Putamen (tissue), 1 donor: ENCODE measurements around the gene CCL20.
"Not testable (repeated sequence)": the region's sequence is repeated elsewhere in the genome, so short reads cannot be mapped to it uniquely, and the experiment has no call there.

ENCODE experiments used
- DNase-seq: peaks from one replicate; pipeline ENCODE4 v3.0.0-alpha.2; 2016; ENCODE audit warnings: low spot score

Gene CCL20

DNA sequence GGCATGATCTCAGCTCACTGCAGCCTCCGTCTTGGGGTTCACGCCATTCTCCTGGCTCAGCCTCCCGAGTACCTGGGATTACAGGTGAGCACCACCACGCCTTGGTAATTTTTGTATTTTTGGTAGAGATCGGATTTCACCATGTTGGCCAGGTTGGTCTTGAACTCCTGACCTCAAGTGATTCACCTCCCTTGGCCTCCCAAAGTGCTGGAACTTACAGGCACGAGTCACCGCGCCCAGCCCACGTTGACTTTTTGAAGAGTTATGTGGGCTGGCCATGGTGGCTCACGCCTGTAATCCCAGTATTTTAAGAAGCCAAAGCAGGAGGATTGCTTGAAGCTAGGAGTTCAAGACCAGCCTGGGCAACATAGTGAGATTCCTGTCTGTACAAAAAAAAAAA, 20.8 kb downstream of the CCL20 start:
- no peak for DNase-seq

- no peak for DNase-seq
Observed at GRCh38 chr2:227834916-227835650, 21.4 kb downstream of the CCL20 start.

GRCh38 chr2:227839339-227840129, 25.9 kb downstream of the CCL20 start:
- DNase-seq = not testable (repeated sequence)

DNA sequence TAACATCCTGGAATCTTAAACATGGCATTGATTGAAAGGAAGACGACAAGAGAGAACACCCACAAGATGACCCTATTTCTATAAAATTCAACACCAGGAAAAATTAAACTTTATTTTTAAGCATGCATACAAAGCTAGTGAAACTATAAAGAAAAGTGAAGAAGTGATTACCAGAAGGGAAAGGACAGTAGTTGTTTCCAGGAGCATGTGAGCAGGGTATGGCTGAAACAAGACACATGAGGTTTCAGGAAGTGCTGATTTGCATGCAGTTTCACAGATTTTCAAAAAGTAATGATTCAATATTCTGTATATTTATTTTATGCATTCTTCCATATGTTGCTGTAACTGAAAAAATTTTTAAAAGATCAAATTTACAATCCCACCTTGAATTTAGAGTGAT, 33.2 kb downstream of the CCL20 start:
- DNase-seq = no peak

GRCh38 chr2:227848146-227848545, 34.5 kb downstream of the CCL20 start:
- DNase-seq = no peak

DNA sequence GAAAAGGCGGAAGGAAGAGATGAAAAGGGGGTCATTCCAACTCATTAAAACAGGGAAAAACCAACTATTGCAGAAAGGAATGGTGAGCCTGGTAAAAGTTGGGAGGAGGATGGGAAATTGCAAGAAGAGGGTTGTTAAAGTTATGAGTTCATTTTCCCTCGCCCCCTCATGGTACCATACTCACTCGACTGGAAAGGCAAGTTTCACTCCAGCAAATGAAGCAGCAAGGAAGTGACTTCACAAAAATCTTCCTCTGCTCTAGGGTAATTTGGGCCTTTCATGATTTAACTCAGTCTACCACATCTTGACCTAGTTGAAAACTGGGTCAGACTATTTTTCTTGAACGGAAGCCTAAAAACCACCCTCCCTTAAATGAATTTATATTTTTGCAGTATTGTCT, 34.9 kb downstream of the CCL20 start:
- DNase-seq = no peak

GRCh38 chr2:227849906-227850305, 36.3 kb downstream of the CCL20 start:
- DNase-seq = no peak

- DNase-seq = no peak
Observed at GRCh38 chr2:227853204-227853629, 39.6 kb downstream of the CCL20 start.

DNA sequence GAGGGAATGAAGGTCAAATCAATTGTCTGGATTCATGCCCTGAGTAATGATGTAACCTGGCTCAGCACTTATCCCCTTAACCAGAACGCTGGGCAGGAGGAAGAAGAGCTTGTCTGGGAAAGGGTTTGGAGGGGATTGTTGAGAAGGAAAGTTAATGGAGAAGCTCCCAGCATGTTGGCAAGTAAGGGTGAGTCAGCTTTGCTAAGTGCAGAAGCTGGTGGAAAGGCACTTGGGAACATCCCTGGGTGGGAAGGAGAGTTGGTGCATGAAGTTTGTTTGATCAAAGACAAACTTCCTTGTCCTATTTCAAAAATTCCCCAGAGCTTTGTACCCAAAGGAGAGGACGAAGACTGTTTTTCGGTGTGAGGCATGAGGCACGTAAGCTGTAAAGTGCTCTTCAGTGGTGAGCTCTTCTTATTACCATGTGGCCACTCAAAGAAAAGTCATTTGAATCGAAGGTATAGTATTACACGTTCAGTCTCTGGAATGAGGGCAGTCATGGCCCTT, 40.2 kb downstream of the CCL20 start:
- DNase-seq = no peak

DNA sequence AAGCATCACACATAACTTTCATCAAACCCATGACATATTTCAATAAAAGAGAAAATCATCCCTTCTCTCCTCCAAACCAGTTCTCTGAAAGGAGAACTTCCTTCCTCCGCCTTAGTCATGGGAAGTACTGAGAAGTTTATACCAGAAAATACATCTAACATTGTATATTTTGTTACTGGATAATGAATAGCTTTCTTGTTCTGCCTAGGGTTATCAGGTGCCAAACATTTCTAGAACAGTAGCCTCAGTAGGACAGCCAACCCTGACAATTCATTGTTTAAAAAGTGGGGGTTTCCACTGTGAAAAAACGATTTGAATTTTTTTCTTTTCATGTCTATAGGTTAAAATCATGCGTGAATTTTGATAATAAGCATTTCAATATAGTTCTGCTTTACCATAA, 41.8 kb downstream of the CCL20 start:
- no peak for DNase-seq

- no peak for DNase-seq
Observed at GRCh38 chr2:227856697-227857096, 43.1 kb downstream of the CCL20 start.

- peak; percentile 34 for DNase-seq
Observed at GRCh38 chr2:227860221-227860641, 46.6 kb downstream of the CCL20 start.

- DNase-seq = no peak
Observed at GRCh38 chr2:227861011-227861410, 47.4 kb downstream of the CCL20 start.

DNA sequence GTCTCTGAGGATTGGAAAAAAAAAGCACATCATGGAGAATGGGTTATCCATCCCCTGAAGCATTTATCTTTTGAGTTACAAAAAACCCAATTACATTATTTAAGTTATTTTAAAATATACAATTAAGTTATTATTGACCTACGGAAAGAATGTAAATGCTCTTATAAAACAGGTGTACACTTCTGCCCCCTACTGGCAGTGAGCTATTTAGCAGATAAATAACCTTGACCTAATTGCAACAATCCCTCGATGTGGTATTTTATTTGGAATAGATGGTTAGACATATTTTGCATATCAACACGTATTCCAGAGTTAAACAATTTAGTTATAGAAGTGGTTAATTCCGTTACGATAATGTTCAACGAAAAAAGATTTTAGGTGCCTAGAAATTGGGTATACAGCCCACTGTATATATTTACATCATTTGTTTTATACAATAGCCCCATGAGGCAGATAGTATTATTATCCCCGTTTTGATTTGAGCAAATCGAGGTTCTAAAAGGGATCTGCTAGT, 48.6 kb downstream of the CCL20 start:
- DNase-seq = no peak

DNA sequence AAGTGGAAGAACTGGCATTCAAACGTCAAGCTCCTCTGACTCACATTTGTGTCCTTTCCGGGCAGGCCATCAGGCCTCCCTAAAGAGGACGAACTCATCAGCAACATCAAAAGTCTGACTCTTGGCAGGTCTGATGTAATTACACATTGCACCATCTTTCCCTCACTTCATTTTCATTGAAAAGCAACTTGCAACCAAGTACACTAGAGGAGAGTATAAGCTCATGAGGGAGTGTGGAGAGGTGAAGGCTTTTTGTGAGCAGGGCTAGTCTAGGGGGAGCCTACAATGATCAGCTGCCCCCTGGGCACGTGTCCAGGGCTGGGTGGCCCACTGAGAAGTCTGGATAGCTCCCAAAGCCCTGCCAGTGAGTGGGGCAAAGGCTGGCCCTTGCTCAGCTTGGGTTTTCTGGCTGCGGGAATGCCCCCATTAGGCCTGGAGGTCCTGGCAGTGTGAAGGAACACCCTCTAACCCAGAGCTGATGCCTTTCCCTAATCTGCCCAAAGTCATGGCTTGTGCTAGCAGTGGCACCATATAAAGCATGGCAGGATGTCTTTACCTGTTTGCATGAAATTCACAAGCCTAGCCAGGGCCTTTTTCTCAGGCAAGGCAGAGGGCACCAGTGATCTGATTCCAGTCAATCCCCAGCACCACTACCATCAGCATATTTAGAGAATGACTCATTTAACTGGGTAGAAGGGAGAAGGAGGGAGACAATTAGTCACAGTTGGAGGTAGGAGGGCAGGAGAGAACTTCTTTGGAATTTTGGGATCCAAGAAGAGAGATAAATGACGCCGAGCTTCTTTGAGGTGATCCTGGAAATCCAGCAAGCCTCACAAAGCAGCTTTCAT, 49.3 kb downstream of the CCL20 start:
- peak; percentile 51 for DNase-seq

- DNase-seq = no peak
Observed at GRCh38 chr2:227864161-227864756, 50.6 kb downstream of the CCL20 start.

DNA sequence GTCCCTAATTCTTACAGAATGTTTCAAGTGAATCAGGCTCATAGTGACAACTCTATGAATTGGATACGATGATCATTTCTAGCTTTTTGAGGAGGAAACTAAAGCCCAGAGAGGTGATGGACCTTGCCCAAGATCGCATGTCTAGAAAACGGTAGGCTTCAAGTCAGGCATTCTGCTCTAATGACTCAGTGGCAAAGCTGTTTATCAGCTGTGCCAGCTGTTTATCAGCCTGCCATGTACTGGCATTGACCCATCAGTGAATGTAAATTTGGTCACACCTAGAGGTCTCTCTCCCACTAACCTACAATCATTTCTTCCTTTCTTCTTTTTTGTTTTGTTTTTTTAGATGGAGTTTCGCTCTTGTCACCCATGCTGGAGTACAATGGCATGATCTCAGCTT, 51.6 kb downstream of the CCL20 start:
- DNase-seq = no peak
